ENCODE data around the gene DGCR2.

DGCR2 gene

DNA sequence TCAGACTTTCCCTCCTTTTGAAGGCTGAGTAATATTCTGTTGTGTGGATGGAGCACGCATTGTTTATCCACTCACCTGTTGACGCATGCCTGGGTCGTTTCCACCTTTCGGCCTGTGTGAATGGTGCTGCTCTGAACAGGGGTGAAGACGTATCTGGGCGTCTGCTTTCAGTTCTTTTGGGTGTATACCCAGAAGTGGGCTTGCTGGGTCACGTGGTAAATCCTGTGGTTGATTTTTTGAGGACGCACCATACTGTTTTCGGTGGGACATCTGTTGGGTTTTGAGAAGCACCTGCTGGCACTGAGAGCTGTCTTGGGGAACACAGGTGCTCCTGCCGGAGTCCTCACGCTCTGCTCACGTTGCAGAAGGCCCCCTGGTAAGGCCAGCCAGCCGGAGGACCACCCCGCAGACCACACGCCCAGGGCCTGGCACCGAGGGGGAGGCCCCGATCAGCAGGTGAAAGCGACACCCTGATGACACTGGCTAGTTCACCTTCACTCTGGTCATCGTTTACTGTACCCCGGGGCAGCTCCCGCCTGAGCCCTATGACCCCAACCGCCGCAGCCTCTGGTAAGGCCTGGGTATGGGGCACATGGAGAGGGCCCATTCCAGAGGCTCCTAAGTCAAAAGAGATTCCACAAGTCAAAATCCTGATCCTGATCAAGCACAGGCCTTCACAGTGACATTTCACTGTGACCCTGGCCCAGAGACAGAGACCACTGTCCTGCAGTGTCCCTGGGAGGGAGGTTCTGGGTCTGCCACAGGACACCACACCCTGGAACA, 131.7 kb downstream of the DGCR2 start:
- in situ Hi-C loops (cut with MboI; ENCODE audit: low sequenced_read_pairs) = loop anchor here (25.0 kb wide), 1 partner anchor 672 kb away; no protein-coding TSS in a partner anchor

DNA sequence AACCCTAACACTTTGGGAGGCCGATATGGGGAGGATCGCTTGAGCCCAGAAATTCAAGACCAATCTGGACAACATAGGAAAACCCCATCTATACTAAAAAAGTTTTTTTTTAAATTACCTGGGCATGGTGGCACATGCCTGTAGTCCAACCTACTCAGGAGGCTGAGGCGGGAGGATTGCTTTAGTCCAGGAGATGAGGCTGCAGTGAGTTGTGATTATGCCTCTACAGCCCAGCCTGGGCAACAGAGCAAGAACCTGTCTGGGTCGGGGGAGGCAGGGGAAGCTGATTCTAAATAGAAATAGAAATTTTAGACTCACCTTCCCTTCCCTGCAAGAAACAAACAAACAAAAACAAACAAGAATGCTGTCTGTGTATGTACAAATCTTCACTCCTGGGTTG, 133.3 kb downstream of the DGCR2 start:
- in situ Hi-C loops (cut with MboI; ENCODE audit: low sequenced_read_pairs) = loop anchor here (25.0 kb wide), 1 partner anchor 673 kb away; no protein-coding TSS in a partner anchor

DNA sequence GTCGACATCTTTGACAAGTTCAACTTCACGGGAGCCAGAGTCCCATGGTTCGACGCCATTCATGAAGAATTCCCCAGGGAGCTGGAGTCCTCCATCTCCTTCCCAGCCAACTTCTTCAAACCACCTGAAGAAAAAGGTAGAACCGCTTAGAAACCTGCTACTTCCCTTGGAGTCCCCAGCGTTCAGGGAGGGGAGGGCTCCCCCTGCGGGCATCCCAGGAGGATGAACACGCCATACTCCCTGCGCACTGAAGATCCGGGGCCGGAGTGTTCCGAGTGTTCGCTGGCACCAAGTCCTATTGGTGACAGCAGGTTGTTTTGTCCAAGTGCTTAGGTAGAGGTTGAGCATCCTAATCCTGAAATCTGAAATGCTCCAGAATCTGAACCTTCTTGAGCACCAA, 134.4 kb downstream of the DGCR2 start:
- in situ Hi-C loops (cut with MboI; ENCODE audit: low sequenced_read_pairs) = loop anchor here (25.0 kb wide), 1 partner anchor 675 kb away; no protein-coding TSS in a partner anchor

DNA sequence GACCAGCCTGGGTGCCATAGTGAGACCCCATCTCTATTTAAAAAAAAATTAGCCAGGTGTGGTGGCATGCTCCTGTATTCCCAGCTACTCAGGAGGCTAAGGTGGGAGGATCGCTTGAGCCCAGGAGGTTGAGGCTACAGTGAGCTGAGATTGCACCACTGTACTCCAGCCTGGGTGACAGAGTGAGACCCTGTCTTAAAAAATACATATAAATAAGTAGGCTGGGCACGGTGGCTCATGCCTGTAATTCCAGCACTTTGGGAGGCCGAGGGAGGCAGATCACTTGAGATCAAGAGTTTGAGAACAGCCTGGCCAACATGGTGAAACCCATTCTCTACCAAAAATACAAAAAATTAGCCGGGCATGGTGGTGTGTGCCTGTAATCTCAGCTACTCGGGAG, 135.1 kb downstream of the DGCR2 start:
- in situ Hi-C loops (cut with MboI; ENCODE audit: low sequenced_read_pairs) = loop anchor here (25.0 kb wide), 1 partner anchor 675 kb away; no protein-coding TSS in a partner anchor

All from HL-60/S4 treated with phorbol 12-myristate 13-acetate at 8.2 ng/mL for 4 days and 3 days (cell line).